ENCODE measurements around the gene MED12L.

DNA sequence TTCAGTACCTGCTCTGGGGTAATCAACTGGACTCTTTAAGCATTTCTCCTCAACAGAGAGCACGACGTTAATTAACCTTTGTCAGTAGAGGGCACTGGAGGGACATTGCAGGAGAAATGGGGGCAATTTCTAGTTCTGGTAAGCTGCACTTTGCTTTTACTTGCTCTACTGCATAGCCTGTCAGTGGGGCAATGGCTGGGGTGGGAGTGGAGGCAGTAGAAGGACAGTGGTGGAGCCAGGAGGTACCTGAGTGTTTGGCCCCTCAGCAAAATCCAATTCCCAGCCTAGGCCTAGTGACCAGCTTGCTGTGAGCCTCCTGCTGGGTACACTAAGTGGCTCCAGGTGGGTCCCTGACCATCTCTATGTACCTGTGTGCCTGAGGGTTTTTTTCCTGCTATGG, 18.3 kb upstream of the MED12L start:
- TF ChIP-seq EP300 (IDR thresholded peaks at IDR 0.05) (no peak), CTCF (IDR thresholded peaks at IDR 0.05) (no peak), POLR2AphosphoS5 (IDR thresholded peaks at IDR 0.05) (no peak)
